ENCODE measurements around the gene TNRC6B.
A peak's percentile ranks its signal among the peaks of the same experiment; 100 is the strongest.

TNRC6B gene

GRCh38 chr22:40177738-40178416 is at the start of gene TNRC6B:
Gene TNRC6B (plus strand): TSS chr22:40177925. CDS start chr22:40178136, 211 bp downstream.
- Histone ChIP-seq H3K27ac (ENCODE audit: low read depth, low read length, poor library complexity, severe bottlenecking) (peak within 1 kb of the TSS; percentile 95), H3K9ac (ENCODE audit: low read length) (peak within 1 kb of the TSS; percentile 89), H3K36me3 (ENCODE audit: insufficient read depth, low read length) (peaks cover 9% of the 10 kb centered on the region; the same call in 1 of the 2 replicates), H3K4me1 (ENCODE audit: insufficient read depth, low read length, severe bottlenecking) (peaks cover 58% of the 10 kb centered on the region), H3K4me3 (ENCODE audit: low read depth, low read length, poor library complexity, severe bottlenecking) (peak within 1 kb of the TSS; percentile 72), H3F3A (ENCODE audit: insufficient read depth, low read length) (no peaks in the 10 kb centered on the region), H4K20me1 (ENCODE audit: insufficient read depth, low read length) (no peaks in the 10 kb centered on the region), H3K4me2 (ENCODE audit: low read length) (peak within 1 kb of the TSS; percentile 82), H3K9me3 (ENCODE audit: low read length) (no peaks in the 10 kb centered on the region), H3K27me3 (ENCODE audit: insufficient read depth, low read length) (no peaks in the 10 kb centered on the region), H3K79me2 (ENCODE audit: insufficient read depth, low read length) (peaks cover 49% of the 10 kb centered on the region), H2AFZ (ENCODE audit: low read length) (no peak within 1 kb of the TSS), H3K9me2 (ENCODE audit: low read depth, low read length) (no peaks in the 10 kb centered on the region)
- TF ChIP-seq CTCF (IDR thresholded peaks at IDR 0.05; ENCODE audit: low read length): no peak

GRCh38 chr22:40128989-40129388 is 48.7 kb upstream of the TNRC6B start:
- Histone ChIP-seq H3K9ac (ENCODE audit: low read length) (no peak overlapping the region; the same call in 1 of the 2 replicates), H3K4me2 (ENCODE audit: low read length) (no peak overlapping the region), H3K27ac (ENCODE audit: low read depth, low read length, poor library complexity, severe bottlenecking) (peak overlapping the region; percentile 21), H3K9me2 (ENCODE audit: low read depth, low read length) (no peaks in the 10 kb centered on the region), H3F3A (ENCODE audit: insufficient read depth, low read length) (no peaks in the 10 kb centered on the region), H4K20me1 (ENCODE audit: insufficient read depth, low read length) (no peaks in the 10 kb centered on the region), H3K27me3 (ENCODE audit: insufficient read depth, low read length) (no peaks in the 10 kb centered on the region), H3K4me3 (ENCODE audit: low read depth, low read length, poor library complexity, severe bottlenecking) (no peak overlapping the region), H2AFZ (ENCODE audit: low read length) (no peak overlapping the region), H3K36me3 (ENCODE audit: insufficient read depth, low read length) (peaks cover 18% of the 10 kb centered on the region), H3K9me3 (ENCODE audit: low read length) (no peaks in the 10 kb centered on the region), H3K4me1 (ENCODE audit: insufficient read depth, low read length, severe bottlenecking) (peaks cover 11% of the 10 kb centered on the region), H3K79me2 (ENCODE audit: insufficient read depth, low read length) (no peaks in the 10 kb centered on the region)
- TF ChIP-seq EZH2 (IDR thresholded peaks at IDR 0.05; ENCODE audit: borderline replicate concordance, low read length) (no peak), CTCF (IDR thresholded peaks at IDR 0.05; ENCODE audit: low read length) (no peak)

- no peaks in the 10 kb centered on the region for H3K79me2 ChIP-seq (ENCODE audit: insufficient read depth, low read length)
- H4K20me1 ChIP-seq (ENCODE audit: insufficient read depth, low read length): no peaks in the 10 kb centered on the region
- H3K27me3 ChIP-seq (ENCODE audit: insufficient read depth, low read length): no peaks in the 10 kb centered on the region
- TF ChIP-seq EZH2 (IDR thresholded peaks at IDR 0.05; ENCODE audit: borderline replicate concordance, low read length) (no peak), CTCF (IDR thresholded peaks at IDR 0.05; ENCODE audit: low read length) (no peak)
- H3K9ac ChIP-seq (ENCODE audit: low read length): no peak overlapping the region
- peaks cover 15% of the 10 kb centered on the region for H3K36me3 ChIP-seq (ENCODE audit: insufficient read depth, low read length)
- no peaks in the 10 kb centered on the region for H3K4me1 ChIP-seq (ENCODE audit: insufficient read depth, low read length, severe bottlenecking)
- H3K9me3 ChIP-seq (ENCODE audit: low read length): no peaks in the 10 kb centered on the region
- H3K9me2 ChIP-seq (ENCODE audit: low read depth, low read length): no peaks in the 10 kb centered on the region
- no peak overlapping the region for H2AFZ ChIP-seq (ENCODE audit: low read length)
- no peak overlapping the region for H3K4me3 ChIP-seq (ENCODE audit: low read depth, low read length, poor library complexity, severe bottlenecking)
- H3K27ac ChIP-seq (ENCODE audit: low read depth, low read length, poor library complexity, severe bottlenecking): no peak overlapping the region
- no peak overlapping the region for H3K4me2 ChIP-seq (ENCODE audit: low read length)
- no peaks in the 10 kb centered on the region for H3F3A ChIP-seq (ENCODE audit: insufficient read depth, low read length)
Observed at GRCh38 chr22:40137132-40137531, 40.6 kb upstream of the TNRC6B start.

All from OCI-LY1 (cell line).